HG03025 (cell line): Measurements from ENCODE around the gene STPG1.

Source experiments
- ATAC-seq: cut with Tn5 transposase; IDR thresholded peaks from one replicate; pipeline ENCODE4 v1.9.1; 2021; ENCODE audit warnings: mild to moderate bottlenecking, moderate library complexity; ENCODE audit not compliant: unreplicated experiment, low FRiP score

Gene STPG1

GRCh38 chr1:24400065-24400464, 13.5 kb downstream of the STPG1 start:
- ATAC-seq: no peak

- no peak for ATAC-seq
Measured at GRCh38 chr1:24393892-24394291, 19.7 kb downstream of the STPG1 start.

- no peak for ATAC-seq
Measured at GRCh38 chr1:24392982-24393650, 20.5 kb downstream of the STPG1 start.

- no peak for ATAC-seq
Measured at GRCh38 chr1:24392604-24392946, 21.0 kb downstream of the STPG1 start.

- ATAC-seq: no peak
Measured at GRCh38 chr1:24391882-24392603, 21.5 kb downstream of the STPG1 start.

GRCh38 chr1:24390924-24391782, 22.4 kb downstream of the STPG1 start:
- ATAC-seq: no peak

GRCh38 chr1:24389231-24389678, 24.3 kb downstream of the STPG1 start:
- no peak for ATAC-seq

- ATAC-seq: no peak
Measured at GRCh38 chr1:24388331-24388885, 25.2 kb downstream of the STPG1 start.

- no peak for ATAC-seq
Measured at GRCh38 chr1:24387636-24388175, 25.9 kb downstream of the STPG1 start.

- no peak for ATAC-seq
Measured at GRCh38 chr1:24386931-24387330, 26.7 kb downstream of the STPG1 start.

GRCh38 chr1:24386241-24386640, 27.3 kb downstream of the STPG1 start:
- ATAC-seq: no peak

- ATAC-seq: no peak
Measured at GRCh38 chr1:24385160-24385940, 28.2 kb downstream of the STPG1 start.

GRCh38 chr1:24384251-24385090, 29.1 kb downstream of the STPG1 start:
- ATAC-seq: no peak

- no peak for ATAC-seq
Measured at GRCh38 chr1:24383381-24383940, 30.1 kb downstream of the STPG1 start.

GRCh38 chr1:24382165-24382577, 31.4 kb downstream of the STPG1 start:
- ATAC-seq: no peak

GRCh38 chr1:24381256-24381655, 32.3 kb downstream of the STPG1 start:
- no peak for ATAC-seq

GRCh38 chr1:24380508-24380907, 33.1 kb downstream of the STPG1 start:
- ATAC-seq: no peak

GRCh38 chr1:24379733-24380315, 33.8 kb downstream of the STPG1 start:
- ATAC-seq: no peak
